ENCODE data around the gene ATOH7. TPM values are rescaled to one million over a fixed set of nuclear protein-coding genes. Genes with fewer than 3 reads are reported as not detected.

ATOH7 gene
- total RNA-seq, result not detected in 2 replicates

DNA sequence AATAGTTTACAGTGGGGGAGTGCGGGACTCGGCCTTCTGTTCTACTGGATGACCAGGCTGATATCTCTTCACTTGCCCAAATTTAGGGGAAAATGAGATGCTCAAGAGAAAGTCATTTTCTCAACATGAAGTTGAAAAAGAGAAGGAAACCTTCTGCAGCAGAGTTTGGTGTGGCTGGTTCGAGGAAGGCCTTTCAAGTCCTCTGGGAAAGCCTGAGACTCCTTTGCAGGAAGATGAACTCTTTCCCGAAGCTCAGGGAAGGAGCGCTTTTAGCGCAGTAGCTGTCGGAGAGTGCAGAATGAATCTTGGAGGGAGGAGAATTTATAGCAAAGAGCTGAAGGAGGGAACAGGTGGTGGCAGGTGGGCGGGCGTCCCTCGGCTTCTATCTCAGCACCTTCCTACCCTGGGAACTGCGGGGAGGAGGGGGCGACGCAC, at the start of gene ATOH7:
TSS of gene ATOH7 (minus strand) at position 297 of the 435 bp plus-strand sequence. CDS start 436 bp downstream, outside the sequence.

Other genes starting within 250 kb of the ATOH7 start
- 38.9 and 65.3 TPM in 2 replicates for gene HERC4, start 156.8 kb downstream of the ATOH7 start, total RNA-seq
- gene MYPN, start 122.6 kb downstream of the ATOH7 start, total RNA-seq, result under 0.01 and 0.16 TPM in 2 replicates
- 20.0 and 30.3 TPM in 2 replicates for gene HNRNPH3, start 100.0 kb upstream of the ATOH7 start, total RNA-seq
- 6.4 and 8.7 TPM in 2 replicates for gene PBLD, start 100.8 kb upstream of the ATOH7 start, total RNA-seq
- gene RUFY2, start 175.2 kb upstream of the ATOH7 start, total RNA-seq, result 12.5 and 16.5 TPM in 2 replicates
- gene DNA2, start 239.9 kb upstream of the ATOH7 start, total RNA-seq, result 4.9 and 6.7 TPM in 2 replicates